Activated gamma-delta T cell treated with anti-CD3 and anti-CD28 coated beads, Interleukin-2, amount 50 U/mL, for 16 hours (primary cell): ENCODE measurements around the gene MAP2.

Experiments
- DNase-seq: peaks from one replicate; pipeline ENCODE4 v3.0.0-alpha.2; 2020; ENCODE audit warnings: low read depth

Gene MAP2

GRCh38 chr2:209662021-209662420, 238.2 kb downstream of the MAP2 start:
- DNase-seq: no peak

DNA sequence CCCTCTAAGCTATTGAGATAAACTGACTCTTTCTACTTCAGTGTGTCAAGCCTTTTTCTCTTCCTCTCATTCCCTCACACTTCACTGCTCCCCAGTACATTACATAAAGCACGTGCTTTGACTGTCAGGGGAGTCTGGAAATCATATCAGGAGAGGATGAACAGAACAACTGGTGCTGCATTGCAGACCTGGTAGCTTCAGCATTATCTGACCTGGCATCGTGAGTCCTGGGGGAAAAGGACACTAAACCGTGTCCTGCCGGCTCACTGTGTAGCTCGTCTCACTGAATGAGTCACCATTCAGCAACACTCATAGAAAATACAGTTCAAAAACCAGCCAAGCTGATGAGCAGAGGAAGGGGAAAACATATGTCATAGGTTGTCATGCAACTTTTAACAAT, 239.3 kb downstream of the MAP2 start:
- no peak for DNase-seq

DNA sequence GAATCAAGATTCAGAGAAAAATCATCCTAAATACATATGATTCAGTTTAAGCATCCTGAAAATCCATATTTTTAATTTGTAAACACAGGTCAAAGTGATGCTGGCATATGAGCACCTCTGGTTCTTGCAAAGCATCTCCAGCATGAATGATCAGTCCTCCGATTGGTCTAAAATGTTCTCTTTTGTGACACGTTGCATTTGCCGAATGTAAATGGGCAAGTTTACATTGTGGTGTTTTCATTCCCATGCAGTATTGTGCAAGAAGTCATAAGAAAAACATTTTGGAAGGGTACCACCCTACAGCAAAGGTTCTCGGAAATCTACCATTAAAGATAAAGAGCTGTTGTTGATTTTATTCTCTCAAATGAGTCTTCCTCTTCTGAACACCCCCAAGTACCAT, 239.8 kb downstream of the MAP2 start:
- no peak for DNase-seq

GRCh38 chr2:209666296-209666695, 242.4 kb downstream of the MAP2 start:
- DNase-seq: no peak

GRCh38 chr2:209671020-209671680, 247.3 kb downstream of the MAP2 start:
- DNase-seq: no peak

GRCh38 chr2:209673811-209674210, 250.0 kb downstream of the MAP2 start:
- no peak for DNase-seq

DNA sequence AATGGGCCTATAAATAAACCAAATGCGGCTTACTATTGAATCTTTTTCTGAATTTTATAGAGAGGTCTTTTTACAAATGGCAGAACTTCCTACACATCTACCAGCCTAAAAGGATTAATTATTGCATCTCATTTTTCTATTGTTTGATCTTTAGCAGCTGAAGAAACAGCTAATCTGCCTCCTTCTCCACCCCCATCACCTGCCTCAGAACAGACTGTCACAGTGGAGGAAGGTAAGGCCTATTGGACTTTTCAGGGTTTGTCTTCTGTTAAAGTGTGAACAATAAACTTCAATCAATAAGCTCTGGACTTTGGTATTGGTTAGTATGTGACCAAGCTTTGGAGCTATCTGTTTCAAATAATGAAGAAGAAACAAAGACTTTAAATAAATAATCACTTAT, 256.7 kb downstream of the MAP2 start:
- no peak for DNase-seq

DNA sequence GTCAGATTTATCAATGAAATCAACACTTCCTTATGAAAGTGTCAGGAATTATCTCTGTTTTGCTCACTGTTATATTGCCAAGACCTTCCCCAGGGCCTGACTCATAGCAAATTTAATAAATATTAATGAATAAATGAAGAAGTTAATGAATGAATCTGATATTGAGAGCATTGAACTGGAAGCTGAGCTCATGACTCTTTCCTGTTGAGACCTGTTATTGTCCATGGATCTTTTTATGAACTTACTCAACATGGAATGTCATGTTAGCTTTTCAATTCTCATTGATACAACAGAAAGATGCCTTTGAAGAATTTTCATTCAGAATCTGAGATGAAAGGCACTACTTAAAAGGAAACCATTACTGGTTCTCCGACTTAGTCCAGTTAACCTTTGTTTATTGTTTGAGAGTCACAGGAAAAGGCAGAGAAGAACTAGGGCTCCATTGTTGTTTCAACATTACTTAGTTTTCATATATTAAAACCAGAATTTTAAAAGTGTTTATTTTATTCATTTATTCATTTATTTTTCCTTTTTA, 257.4 kb downstream of the MAP2 start:
- DNase-seq: no peak

DNA sequence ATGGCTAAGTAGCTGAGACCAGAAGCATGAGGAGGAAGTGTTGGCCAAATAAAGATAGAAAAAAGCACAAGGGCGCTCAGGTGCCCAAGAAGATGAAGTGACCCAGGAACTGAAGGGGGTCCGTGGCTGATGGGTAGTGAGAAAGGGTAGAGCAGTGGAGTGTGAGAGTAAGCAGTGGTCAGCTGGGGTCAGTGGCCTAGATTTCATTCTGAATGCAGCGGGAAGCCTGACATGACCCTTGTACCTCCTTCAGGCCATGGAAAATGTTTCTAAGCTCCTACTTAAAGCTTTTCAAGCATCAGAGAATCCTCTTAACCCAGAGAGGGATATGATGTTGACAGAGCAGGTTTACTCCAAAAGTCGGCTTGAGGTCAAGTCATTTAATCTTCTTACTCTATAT, 258.8 kb downstream of the MAP2 start:
- no peak for DNase-seq

- no peak for DNase-seq
Observed at GRCh38 chr2:209685340-209685739, 261.5 kb downstream of the MAP2 start.

- no peak for DNase-seq
Observed at GRCh38 chr2:209685963-209686362, 262.1 kb downstream of the MAP2 start.

GRCh38 chr2:209686448-209686847, 262.6 kb downstream of the MAP2 start:
- DNase-seq: no peak

DNA sequence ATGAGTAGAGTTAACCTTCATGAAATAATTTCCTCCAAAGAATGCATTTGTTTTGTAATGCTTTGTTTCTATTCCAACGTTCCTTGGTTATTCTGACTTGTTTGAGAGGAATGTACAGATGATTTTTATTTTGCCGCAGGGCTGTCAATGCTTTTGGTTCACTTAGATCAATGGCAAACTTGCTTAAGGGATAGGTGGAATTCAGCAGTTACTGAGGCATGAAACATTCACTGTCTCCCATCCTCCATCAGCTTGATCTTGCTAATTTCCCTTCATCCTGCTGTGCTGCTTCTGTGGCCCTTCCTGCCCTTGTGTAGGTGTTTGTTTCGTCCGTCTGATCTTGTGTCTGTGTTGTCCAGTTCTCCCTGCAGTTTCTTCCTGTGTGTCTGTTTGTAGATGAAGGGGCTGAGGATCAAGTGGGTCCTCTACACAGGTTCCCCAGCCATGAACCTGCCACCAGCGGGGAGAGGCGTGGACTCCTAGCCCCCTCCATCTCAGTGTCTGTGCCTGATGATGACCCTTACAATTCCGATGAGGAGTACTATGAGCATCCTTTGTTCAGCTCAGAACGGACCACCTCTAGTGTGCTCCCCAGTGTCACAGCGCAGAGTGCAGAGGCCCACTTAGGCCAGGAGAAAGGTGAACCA, 263.6 kb downstream of the MAP2 start:
- DNase-seq: no peak

- DNase-seq: no peak
Observed at GRCh38 chr2:209688385-209688784, 264.5 kb downstream of the MAP2 start.

DNA sequence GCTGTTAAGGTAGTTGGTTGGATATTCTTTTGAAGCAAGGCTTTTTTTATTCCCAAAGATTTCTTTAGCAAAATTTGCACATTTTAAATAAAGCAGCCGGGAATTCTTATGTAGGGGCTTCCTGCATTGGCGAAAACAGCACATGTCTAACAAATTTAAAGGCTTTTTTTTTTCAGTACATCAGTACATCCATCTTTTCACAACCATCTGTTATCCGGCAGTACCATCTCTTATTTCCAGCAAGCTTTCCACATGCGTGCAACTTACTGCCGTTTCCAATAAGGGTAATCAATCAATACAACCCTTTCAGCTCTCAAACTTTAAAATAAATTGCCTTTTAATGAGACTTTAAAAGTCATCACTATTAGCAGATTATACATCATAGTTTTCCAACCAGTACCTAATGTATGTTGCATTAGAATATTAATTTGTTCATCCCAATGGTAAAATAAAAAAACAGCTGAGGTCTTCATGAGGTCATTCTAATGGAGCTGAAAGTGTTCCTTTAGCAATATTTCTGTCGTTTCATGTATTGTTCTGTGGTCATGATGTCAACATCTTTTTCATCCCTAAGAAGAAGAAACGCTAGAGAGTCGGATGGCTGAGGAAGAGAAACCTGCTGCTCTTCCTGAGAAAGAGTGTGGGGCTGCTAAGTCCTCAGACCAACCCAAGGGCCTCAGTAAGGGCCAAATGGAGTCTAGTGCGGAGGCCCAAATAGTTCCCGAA, 266.3 kb downstream of the MAP2 start:
- DNase-seq: no peak

GRCh38 chr2:209694748-209695147, 270.9 kb downstream of the MAP2 start:
- DNase-seq: no peak

- DNase-seq: no peak
Observed at GRCh38 chr2:209696836-209697711, 273.2 kb downstream of the MAP2 start.

DNA sequence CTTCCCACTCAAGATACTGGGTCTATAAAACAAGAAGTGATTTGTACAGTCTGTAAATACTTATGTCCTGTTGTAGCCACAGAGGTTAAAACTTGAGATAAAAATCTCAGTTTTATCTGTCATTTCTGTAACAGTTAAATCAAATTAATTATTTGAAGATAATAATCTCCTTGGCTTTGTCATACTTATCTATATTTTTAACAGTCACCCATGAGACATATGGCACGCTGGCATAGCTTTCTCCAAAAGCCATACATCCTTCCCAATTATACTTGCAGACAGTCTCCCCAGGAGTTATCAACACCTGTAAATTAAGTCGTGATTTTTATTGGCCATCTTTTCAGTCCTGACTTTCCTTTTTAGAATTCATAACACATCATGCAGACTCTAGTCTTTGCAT, 278.9 kb downstream of the MAP2 start:
- no peak for DNase-seq

GRCh38 chr2:209713219-209713618, 289.4 kb downstream of the MAP2 start:
- no peak for DNase-seq

DNA sequence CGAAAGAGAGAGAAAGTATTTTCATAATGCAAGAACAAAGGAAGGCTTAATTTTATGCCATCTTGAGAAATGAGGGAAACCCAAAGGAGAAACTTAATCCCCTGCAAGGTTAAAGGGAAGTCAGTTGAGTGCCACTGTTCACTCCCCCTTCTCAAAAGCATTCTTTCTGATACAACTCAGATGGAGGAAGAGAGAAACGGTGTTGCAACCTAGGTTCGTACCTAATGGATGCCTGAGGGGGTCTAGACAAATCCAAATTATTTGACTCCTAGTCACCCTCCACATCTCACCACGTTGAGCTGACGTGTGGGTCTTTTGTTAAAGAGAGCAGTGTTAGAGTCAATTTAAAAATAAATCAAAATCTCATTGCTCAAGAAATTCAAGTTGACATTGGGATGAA, 295.2 kb downstream of the MAP2 start:
- DNase-seq: no peak

GRCh38 chr2:209721497-209721896, 297.6 kb downstream of the MAP2 start:
- DNase-seq: no peak

- DNase-seq: no peak
Observed at GRCh38 chr2:209726311-209726710, 302.5 kb downstream of the MAP2 start.
